ENCODE data around the gene POLL.

POLL gene

GRCh38 chr10:101580486-101581399 is 7.3 kb downstream of the POLL start:
- H3K9me3 ChIP-seq, result no peaks in the 10 kb centered on the region
- no peak for DNase-seq
- H3K27me3 ChIP-seq, result no peaks in the 10 kb centered on the region
- no peak for TF ChIP-seq CTCF (IDR thresholded peaks at IDR 0.05; ENCODE audit: low read depth, low read length)
- no peaks in the 10 kb centered on the region for H3K4me1 ChIP-seq
- no peaks in the 10 kb centered on the region for H3K36me3 ChIP-seq
- H3K4me3 ChIP-seq (ENCODE audit: low read depth, low read length), result no peak overlapping the region

DNA sequence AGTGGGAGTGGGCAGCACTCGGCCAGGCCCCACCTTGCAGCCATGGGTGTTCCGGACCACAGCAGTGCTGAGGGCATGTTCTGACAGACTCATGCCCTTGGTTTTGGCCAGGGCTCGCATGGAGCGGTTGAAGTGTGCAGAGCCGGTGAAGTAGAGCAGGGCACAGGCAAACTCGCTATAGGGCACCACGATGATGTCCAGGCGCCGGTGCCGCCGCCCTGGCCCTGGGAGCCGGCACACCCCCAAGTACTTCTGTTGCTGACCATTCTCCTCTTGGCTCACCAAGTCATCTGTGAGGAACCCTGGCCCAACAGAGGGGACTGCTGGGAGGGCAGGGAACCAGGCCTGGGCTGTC is 8.6 kb downstream of the POLL start:
- Histone ChIP-seq H3K4me1 (no peaks in the 10 kb centered on the region), H3K9me3 (no peaks in the 10 kb centered on the region), H3K4me3 (ENCODE audit: low read depth, low read length) (no peak overlapping the region), H3K36me3 (no peaks in the 10 kb centered on the region), H3K27me3 (no peaks in the 10 kb centered on the region)
- TF ChIP-seq CTCF (IDR thresholded peaks at IDR 0.05; ENCODE audit: low read depth, low read length), result no peak
- DNase-seq, result no peak

DNA sequence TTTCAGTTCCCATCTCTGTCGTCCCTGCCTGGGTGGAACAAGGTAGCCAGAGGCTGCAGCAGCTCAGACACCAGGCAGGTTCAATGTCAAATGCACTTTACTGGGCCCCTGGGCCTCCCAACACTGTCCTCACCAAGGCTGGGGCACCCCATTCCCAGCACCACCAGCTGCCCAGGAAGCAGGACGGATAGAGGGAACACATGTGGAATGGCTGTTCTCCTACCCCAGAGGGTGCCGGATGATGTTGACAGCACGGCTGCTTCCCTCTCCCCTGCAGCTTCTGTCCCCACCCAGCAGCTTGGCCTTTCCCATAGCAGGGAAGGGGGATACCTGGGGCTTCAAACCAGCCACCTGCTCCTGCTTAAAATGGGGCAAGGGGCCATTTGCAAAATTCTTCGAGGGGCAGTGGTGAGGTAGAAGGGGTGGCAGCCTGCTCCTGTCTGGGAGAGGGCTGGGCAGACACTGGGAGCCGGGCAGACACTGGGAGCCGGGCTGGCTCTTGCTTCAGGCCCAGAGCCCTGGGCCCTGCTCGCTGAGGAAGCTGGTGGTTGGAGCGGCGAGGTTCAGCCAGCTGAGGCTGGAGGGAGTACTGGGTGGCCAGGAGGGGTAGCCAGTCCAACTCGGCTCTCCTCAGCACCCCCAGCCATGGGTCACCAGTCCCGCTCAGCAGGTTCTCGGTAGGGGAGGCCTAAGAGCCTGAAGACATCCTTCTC is 9.1 kb downstream of the POLL start:
- no peaks in the 10 kb centered on the region for H3K4me1 ChIP-seq
- H3K4me3 ChIP-seq (ENCODE audit: low read depth, low read length), result no peak overlapping the region
- no peaks in the 10 kb centered on the region for H3K36me3 ChIP-seq
- DNase-seq, result no peak
- H3K9me3 ChIP-seq, result no peaks in the 10 kb centered on the region
- no peaks in the 10 kb centered on the region for H3K27me3 ChIP-seq
- no peak for TF ChIP-seq CTCF (IDR thresholded peaks at IDR 0.05; ENCODE audit: low read depth, low read length)

GRCh38 chr10:101578192-101578591 is 9.9 kb downstream of the POLL start:
- TF ChIP-seq CTCF (IDR thresholded peaks at IDR 0.05; ENCODE audit: low read depth, low read length), result no peak
- DNase-seq, result no peak
- Histone ChIP-seq H3K36me3 (no peaks in the 10 kb centered on the region), H3K4me3 (ENCODE audit: low read depth, low read length) (no peak overlapping the region), H3K9me3 (no peaks in the 10 kb centered on the region), H3K27me3 (no peaks in the 10 kb centered on the region), H3K4me1 (no peaks in the 10 kb centered on the region)

DNA sequence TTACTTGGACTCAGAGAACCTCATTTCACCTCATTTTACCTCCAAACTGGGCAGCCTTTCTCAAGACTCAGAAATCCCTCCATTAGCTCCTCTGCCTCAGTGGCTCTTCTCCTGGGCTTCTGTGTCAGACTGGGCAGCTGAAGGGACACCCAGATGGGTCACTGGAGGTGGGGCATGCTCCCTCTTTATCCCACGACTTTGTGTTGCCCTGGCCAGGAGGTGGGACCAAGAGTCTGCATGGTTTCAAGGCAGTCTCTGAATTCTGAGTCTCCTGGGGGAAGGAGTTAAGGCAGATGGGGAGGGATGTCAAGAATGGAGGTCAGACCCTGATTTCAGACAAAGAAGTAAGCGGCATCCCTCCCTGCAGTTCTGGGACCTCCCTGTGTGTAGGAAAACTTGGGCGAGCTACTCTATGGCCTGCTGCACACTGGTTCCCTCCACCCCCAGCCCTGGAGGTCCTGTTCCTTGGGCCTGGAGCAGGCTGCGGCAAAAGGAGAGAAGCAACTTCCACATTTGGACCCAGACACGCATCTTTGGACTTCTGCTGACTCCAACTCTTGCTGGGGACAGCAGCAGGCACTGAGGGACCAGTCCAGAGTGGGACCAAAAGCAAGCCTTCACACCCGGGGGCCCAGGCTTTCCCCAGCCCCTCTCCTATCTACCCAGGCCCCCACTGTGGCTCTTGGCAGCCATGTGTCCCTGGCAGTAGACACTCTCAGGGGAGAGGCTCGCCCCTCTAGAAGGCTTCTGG is 10.8 kb downstream of the POLL start:
- no peak overlapping the region for H3K4me3 ChIP-seq (ENCODE audit: low read depth, low read length)
- no peaks in the 10 kb centered on the region for H3K27me3 ChIP-seq
- H3K36me3 ChIP-seq, result no peaks in the 10 kb centered on the region
- no peaks in the 10 kb centered on the region for H3K4me1 ChIP-seq
- peaks cover 5% of the 10 kb centered on the region; the same call in 1 of the 2 replicates for H3K9me3 ChIP-seq
- no peak for DNase-seq
- no peak for TF ChIP-seq CTCF (IDR thresholded peaks at IDR 0.05; ENCODE audit: low read depth, low read length)
